IgD-negative memory B cell (primary cell): ENCODE measurements around the gene SCGN. TPM values are rescaled to one million over a fixed set of nuclear protein-coding genes. Genes with fewer than 3 reads are reported as not detected.

Source experiments
- H3K27ac Mint-ChIP-seq, 3 donors: one replicate each; pipeline ENCODE4 v1.8.0; 2020 to 2022; ENCODE audit warnings: mild to moderate bottlenecking in 3 of 3, mixed read lengths in 3 of 3, moderate library complexity in 1 of 3
- H3K27me3 Mint-ChIP-seq: one replicate; pipeline ENCODE4 v1.8.0; 2021; ENCODE audit warnings: mixed read lengths
- H3K36me3 Mint-ChIP-seq: one replicate; pipeline ENCODE4 v1.8.0; 2020; ENCODE audit warnings: mild to moderate bottlenecking, mixed read lengths
- H3K4me1 Mint-ChIP-seq, 3 donors: one replicate each; pipeline ENCODE4 v1.8.0; 2020 to 2022; ENCODE audit warnings: mixed read lengths in 3 of 3, mild to moderate bottlenecking in 1 of 3
- H3K4me3 Mint-ChIP-seq, 4 donors: one replicate each; pipeline ENCODE4 v1.8.0; 2020 to 2022; ENCODE audit warnings: mild to moderate bottlenecking in 4 of 4, mixed read lengths in 4 of 4, moderate library complexity in 3 of 4
- H3K9me3 Mint-ChIP-seq, 3 donors: one replicate each; pipeline ENCODE4 v1.8.0; 2020 to 2021; ENCODE audit warnings: mixed read lengths in 3 of 3, mild to moderate bottlenecking in 1 of 3
- polyA plus RNA-seq: library from polyadenylated mRNA; unstranded; fragments of 300-500 nt; fragmentation: Illumina TruSeq; gene quantifications from one replicate; pipeline ENCODE4 v1.2.3, GENCODE V29; 2021

The SCGN gene
- polyA plus RNA-seq, result not detected

GRCh38 chr6:25652007-25652515 is at the start of gene SCGN:
SCGN (plus strand) TSS chr6:25652215; CDS start chr6:25652404, 189 bp downstream.
- no peak within 1 kb of the TSS for H3K4me3 Mint-ChIP-seq
- H3K9me3 Mint-ChIP-seq, result peaks cover 0 to 7% (median 0%) of the 10 kb centered on the region in 3 donors
- peaks cover 0 to 2% (median 0%) of the 10 kb centered on the region in 3 donors for H3K4me1 Mint-ChIP-seq
- no peaks in the 10 kb centered on the region for H3K36me3 Mint-ChIP-seq
- H3K27ac Mint-ChIP-seq, result no peak within 1 kb of the TSS
- H3K27me3 Mint-ChIP-seq, result peaks cover 22% of the 10 kb centered on the region

- Mint-ChIP-seq H3K36me3 (no peaks in the 10 kb centered on the region), H3K4me1 (no peaks in the 10 kb centered on the region), H3K27ac (no peak overlapping the region), H3K27me3 (peaks cover 6% of the 10 kb centered on the region), H3K4me3 (no peak overlapping the region), H3K9me3 (no peaks in the 10 kb centered on the region)
Measured at GRCh38 chr6:25602674-25602982, 49.4 kb upstream of the SCGN start.

GRCh38 chr6:25603251-25603650 is 48.8 kb upstream of the SCGN start:
- Mint-ChIP-seq H3K36me3 (no peaks in the 10 kb centered on the region), H3K9me3 (no peaks in the 10 kb centered on the region), H3K4me1 (no peaks in the 10 kb centered on the region), H3K27ac (no peak overlapping the region), H3K4me3 (no peak overlapping the region), H3K27me3 (peaks cover 8% of the 10 kb centered on the region)

- H3K9me3 Mint-ChIP-seq, result no peaks in the 10 kb centered on the region
- no peaks in the 10 kb centered on the region for H3K36me3 Mint-ChIP-seq
- H3K4me1 Mint-ChIP-seq, result no peaks in the 10 kb centered on the region
- no peak overlapping the region for H3K4me3 Mint-ChIP-seq
- peaks cover 6% of the 10 kb centered on the region for H3K27me3 Mint-ChIP-seq
- no peak overlapping the region for H3K27ac Mint-ChIP-seq
Measured at GRCh38 chr6:25606151-25606550, 45.9 kb upstream of the SCGN start.

GRCh38 chr6:25608558-25609174 is 43.3 kb upstream of the SCGN start:
- H3K9me3 Mint-ChIP-seq, result no peaks in the 10 kb centered on the region
- no peaks in the 10 kb centered on the region for H3K36me3 Mint-ChIP-seq
- no peak overlapping the region for H3K27ac Mint-ChIP-seq
- peaks cover 6% of the 10 kb centered on the region for H3K27me3 Mint-ChIP-seq
- H3K4me1 Mint-ChIP-seq, result peaks cover 0 to 5% (median 3%) of the 10 kb centered on the region in 3 donors
- H3K4me3 Mint-ChIP-seq, result no peak overlapping the region

GRCh38 chr6:25612666-25613065 is 39.3 kb upstream of the SCGN start:
- Mint-ChIP-seq H3K27ac (no peak overlapping the region), H3K4me3 (no peak overlapping the region), H3K27me3 (peaks cover 9% of the 10 kb centered on the region), H3K36me3 (no peaks in the 10 kb centered on the region), H3K9me3 (no peaks in the 10 kb centered on the region), H3K4me1 (peaks cover 0 to 5% (median 3%) of the 10 kb centered on the region in 3 donors)

- no peak overlapping the region for H3K4me3 Mint-ChIP-seq
- peak overlapping the region in 1 of 3 donors; percentile 41 for H3K27ac Mint-ChIP-seq
- H3K4me1 Mint-ChIP-seq, result peaks cover 7 to 12% (median 7%) of the 10 kb centered on the region in 3 donors
- no peaks in the 10 kb centered on the region for H3K36me3 Mint-ChIP-seq
- no peaks in the 10 kb centered on the region for H3K9me3 Mint-ChIP-seq
- H3K27me3 Mint-ChIP-seq, result peaks cover 8% of the 10 kb centered on the region
Measured at GRCh38 chr6:25613415-25613814, 38.6 kb upstream of the SCGN start.

GRCh38 chr6:25614052-25614451 is 38.0 kb upstream of the SCGN start:
- Mint-ChIP-seq H3K27ac (no peak overlapping the region), H3K4me1 (peaks cover 7 to 13% (median 9%) of the 10 kb centered on the region in 3 donors), H3K27me3 (peaks cover 8% of the 10 kb centered on the region), H3K36me3 (no peaks in the 10 kb centered on the region), H3K9me3 (no peaks in the 10 kb centered on the region), H3K4me3 (no peak overlapping the region)

GRCh38 chr6:25615471-25615870 is 36.5 kb upstream of the SCGN start:
- Mint-ChIP-seq H3K4me3 (no peak overlapping the region), H3K27me3 (peaks cover 7% of the 10 kb centered on the region), H3K9me3 (no peaks in the 10 kb centered on the region), H3K4me1 (peaks cover 9 to 17% (median 9%) of the 10 kb centered on the region in 3 donors), H3K36me3 (no peaks in the 10 kb centered on the region), H3K27ac (no peak overlapping the region)

GRCh38 chr6:25617997-25618396 is 34.0 kb upstream of the SCGN start:
- peaks cover 6 to 12% (median 9%) of the 10 kb centered on the region in 3 donors for H3K4me1 Mint-ChIP-seq
- H3K27me3 Mint-ChIP-seq, result peaks cover 10% of the 10 kb centered on the region
- no peaks in the 10 kb centered on the region for H3K36me3 Mint-ChIP-seq
- H3K27ac Mint-ChIP-seq, result no peak overlapping the region
- H3K4me3 Mint-ChIP-seq, result no peak overlapping the region
- no peaks in the 10 kb centered on the region for H3K9me3 Mint-ChIP-seq

- H3K36me3 Mint-ChIP-seq, result no peaks in the 10 kb centered on the region
- H3K4me3 Mint-ChIP-seq, result no peak overlapping the region
- no peak overlapping the region for H3K27ac Mint-ChIP-seq
- peaks cover 9% of the 10 kb centered on the region for H3K27me3 Mint-ChIP-seq
- H3K9me3 Mint-ChIP-seq, result no peaks in the 10 kb centered on the region
- peaks cover 6 to 12% (median 9%) of the 10 kb centered on the region in 3 donors for H3K4me1 Mint-ChIP-seq
Measured at GRCh38 chr6:25619217-25619616, 32.8 kb upstream of the SCGN start.

- Mint-ChIP-seq H3K9me3 (no peaks in the 10 kb centered on the region), H3K4me3 (no peak overlapping the region), H3K36me3 (no peaks in the 10 kb centered on the region), H3K4me1 (peaks cover 6 to 12% (median 9%) of the 10 kb centered on the region in 3 donors), H3K27me3 (peaks cover 6% of the 10 kb centered on the region), H3K27ac (no peak overlapping the region)
Measured at GRCh38 chr6:25620391-25620790, 31.6 kb upstream of the SCGN start.

GRCh38 chr6:25623065-25623464 is 28.9 kb upstream of the SCGN start:
- Mint-ChIP-seq H3K36me3 (no peaks in the 10 kb centered on the region), H3K9me3 (no peaks in the 10 kb centered on the region), H3K27me3 (peaks cover 10% of the 10 kb centered on the region), H3K4me1 (peaks cover 3 to 9% (median 5%) of the 10 kb centered on the region in 3 donors), H3K4me3 (no peak overlapping the region), H3K27ac (no peak overlapping the region)

GRCh38 chr6:25623879-25624278 is 28.1 kb upstream of the SCGN start:
- Mint-ChIP-seq H3K4me3 (no peak overlapping the region), H3K4me1 (peaks cover 0 to 6% (median 2%) of the 10 kb centered on the region in 3 donors), H3K27me3 (peaks cover 10% of the 10 kb centered on the region), H3K27ac (no peak overlapping the region), H3K9me3 (no peaks in the 10 kb centered on the region), H3K36me3 (no peaks in the 10 kb centered on the region)

GRCh38 chr6:25627001-25627400 is 25.0 kb upstream of the SCGN start:
- Mint-ChIP-seq H3K4me3 (no peak overlapping the region), H3K36me3 (peaks cover 2% of the 10 kb centered on the region), H3K27me3 (peaks cover 12% of the 10 kb centered on the region), H3K27ac (no peak overlapping the region), H3K4me1 (no peaks in the 10 kb centered on the region), H3K9me3 (no peaks in the 10 kb centered on the region)

- H3K9me3 Mint-ChIP-seq, result no peaks in the 10 kb centered on the region
- H3K36me3 Mint-ChIP-seq, result peaks cover 2% of the 10 kb centered on the region
- H3K27me3 Mint-ChIP-seq, result peaks cover 12% of the 10 kb centered on the region
- no peaks in the 10 kb centered on the region for H3K4me1 Mint-ChIP-seq
- no peak overlapping the region for H3K4me3 Mint-ChIP-seq
- H3K27ac Mint-ChIP-seq, result no peak overlapping the region
Measured at GRCh38 chr6:25628471-25629197, 23.4 kb upstream of the SCGN start.
